ENCODE measurements around the gene PDE8B. TPM values are rescaled to one million over a fixed set of nuclear protein-coding genes. Genes with fewer than 3 reads are reported as not detected.
A peak's percentile ranks its signal among the peaks of the same experiment; 100 is the strongest.

Gene PDE8B
- total and polyA plus RNA-seq, 12 donors, result 1.1 to 6.8 (median 4.8) TPM

GRCh38 chr5:77167695-77168121 lies 42.8 kb upstream of the PDE8B start:
- WGBS, 4 donors, result 46 to 63% (median 55%) methylated on average over 4 of the region's 4 CpGs

GRCh38 chr5:77168161-77168878 lies 42.2 kb upstream of the PDE8B start:
- H3K27ac ChIP-seq, result peak overlapping the region in 2 of 5 donors; percentile 49 to 67
- TF ChIP-seq CTCF (IDR thresholded peaks at IDR 0.05) (no peak), POLR2A (IDR thresholded peaks at IDR 0.05) (no peak)

More at GRCh38 chr5:77167695-77168121, 42.8 kb upstream of the PDE8B start:
- Histone ChIP-seq H3K4me3 (no peak overlapping the region), H3K9me3 (replicated peaks in 1 of 3) (no peaks in the 10 kb centered on the region), H3K36me3 (replicated peaks in 1 of 2) (no peaks in the 10 kb centered on the region), H3K27ac (peak overlapping the region in 2 of 5 donors; percentile 49 to 67), H3K4me1 (replicated peaks in 1 of 2) (peaks cover 0 to 12% of the 10 kb centered on the region in 2 donors), H3K27me3 (no peaks in the 10 kb centered on the region)
- intact Hi-C loops (cut with DNase I), result no loop called here
- TF ChIP-seq CTCF (IDR thresholded peaks at IDR 0.05) (no peak), POLR2A (IDR thresholded peaks at IDR 0.05) (no peak)
- no peak for DNase-seq

GRCh38 chr5:77168879-77169244 lies 41.6 kb upstream of the PDE8B start:
- 44 to 51% (median 49%) methylated on average over 3 of the region's 3 CpGs for WGBS, 4 donors
- Histone ChIP-seq H3K4me3 (no peak overlapping the region), H3K27me3 (no peaks in the 10 kb centered on the region), H3K4me1 (replicated peaks in 1 of 2) (peaks cover 0 to 12% of the 10 kb centered on the region in 2 donors), H3K27ac (peak overlapping the region in 1 of 5 donors; percentile 49), H3K36me3 (replicated peaks in 1 of 2) (no peaks in the 10 kb centered on the region), H3K9me3 (replicated peaks in 1 of 3) (no peaks in the 10 kb centered on the region)
- intact Hi-C loops (cut with DNase I), result no loop called here
- peak in 2 of 7 donors; percentile 18 to 27 for DNase-seq
- no peak for TF ChIP-seq POLR2A (IDR thresholded peaks at IDR 0.05)
- no peak for TF ChIP-seq CTCF (IDR thresholded peaks at IDR 0.05)

More at GRCh38 chr5:77168161-77168878, 42.2 kb upstream of the PDE8B start:
- Histone ChIP-seq H3K36me3 (replicated peaks in 1 of 2) (no peaks in the 10 kb centered on the region), H3K4me1 (replicated peaks in 1 of 2) (peaks cover 0 to 12% of the 10 kb centered on the region in 2 donors), H3K4me3 (no peak overlapping the region), H3K9me3 (replicated peaks in 1 of 3) (no peaks in the 10 kb centered on the region), H3K27me3 (no peaks in the 10 kb centered on the region)
- WGBS, 4 donors, result 35 to 44% (median 41%) methylated on average over 6 to 9 of the region's 9 CpGs
- intact Hi-C loops (cut with DNase I), result no loop called here
- peak; percentile 60 to 85 (median 77) for DNase-seq

GRCh38 chr5:77170196-77170890 lies 40.1 kb upstream of the PDE8B start:
- intact Hi-C loops (cut with DNase I), result no loop called here
- Histone ChIP-seq H3K36me3 (replicated peaks in 1 of 2) (no peaks in the 10 kb centered on the region), H3K9me3 (replicated peaks in 1 of 3) (no peaks in the 10 kb centered on the region), H3K27ac (no peak overlapping the region), H3K4me1 (replicated peaks in 1 of 2) (peaks cover 0 to 12% of the 10 kb centered on the region in 2 donors), H3K4me3 (no peak overlapping the region), H3K27me3 (no peaks in the 10 kb centered on the region)
- no peak for TF ChIP-seq CTCF (IDR thresholded peaks at IDR 0.05)
- TF ChIP-seq POLR2A (IDR thresholded peaks at IDR 0.05), result no peak
- WGBS, 4 donors, result 72 to 81% (median 76%) methylated on average over 6 of the region's 6 CpGs
- no peak for DNase-seq
